WTC11 (cell line): ENCODE measurements around the gene RPS16. TPM values are rescaled to one million over a fixed set of nuclear protein-coding genes. Genes with fewer than 3 reads are reported as not detected.
A peak's percentile ranks its signal among the peaks of the same experiment; 100 is the strongest.

Experiments used
- ATAC-seq: fragments of 200-7000 bp; cut with Tn5 transposase; 2 replicates; pipeline ENCODE4 v1.10.0; 2021; ENCODE audit warnings: mild to moderate bottlenecking, moderate library complexity
- CTCF ChIA-PET: fragments of 300-600 bp; sonication (Branson Sonifier 250); formaldehyde crosslinking; loops from one replicate; lab custom pipeline; 2021; ENCODE audit warnings: antibody characterized with exemption; lab: Charles Lee
- POLR2A ChIA-PET: fragments of 350-600 bp; sonication (Branson Sonifier 250); formaldehyde crosslinking; loops from one replicate; lab custom pipeline; 2021; ENCODE audit warnings: antibody characterized with exemption; lab: Charles Lee
- DNase-seq: peaks from one replicate; pipeline ENCODE4 v3.0.0; 2021; ENCODE audit warnings: low spot score
- H3K27ac Mint-ChIP-seq: 2 replicates; pipeline ENCODE4 v1.8.0; 2021; ENCODE audit warnings: mixed read lengths
- H3K27me3 Mint-ChIP-seq: 2 replicates; pipeline ENCODE4 v1.8.0; 2021; ENCODE audit warnings: low read depth, mild to moderate bottlenecking, moderate library complexity, mixed read lengths
- H3K36me3 Mint-ChIP-seq: 2 replicates; pipeline ENCODE4 v1.8.0; 2021; ENCODE audit warnings: mixed read lengths
- H3K4me1 Mint-ChIP-seq: 2 replicates; pipeline ENCODE4 v1.8.0; 2022; ENCODE audit warnings: mixed read lengths
- H3K4me3 Mint-ChIP-seq: 2 replicates; pipeline ENCODE4 v1.8.0; 2021; ENCODE audit warnings: mild to moderate bottlenecking, moderate library complexity, mixed read lengths
- H3K9me3 Mint-ChIP-seq: 2 replicates; pipeline ENCODE4 v1.8.0; 2021; ENCODE audit warnings: mixed read lengths
- AFF4 ChIP-seq: sonication (generic); formaldehyde crosslinking; IDR thresholded peaks from 2 replicates; pipeline ENCODE4 v1.8.1; 2023; ENCODE audit warnings: mild to moderate bottlenecking, missing genetic modification reagents, borderline replicate concordance
- ATF3 ChIP-seq: sonication (generic); formaldehyde crosslinking; conservative IDR thresholded peaks from 2 replicates; pipeline ENCODE4 v1.8.1; 2022; ENCODE audit warnings: mild to moderate bottlenecking, missing genetic modification reagents
- ERG ChIP-seq: fragments of 250-450 bp; sonication (Bioruptor Pico); IDR thresholded peaks from 2 replicates; pipeline ENCODE4 v1.8.0; 2021; ENCODE audit warnings: mild to moderate bottlenecking
- GABPB1 ChIP-seq: sonication (generic); formaldehyde crosslinking; IDR thresholded peaks from 2 replicates; pipeline ENCODE4 v1.8.1; 2023; ENCODE audit warnings: mild to moderate bottlenecking, missing genetic modification reagents
- KAT7 ChIP-seq: sonication (generic); formaldehyde crosslinking; IDR thresholded peaks from 2 replicates; pipeline ENCODE4 v1.8.1; 2023; ENCODE audit warnings: missing genetic modification reagents, mild to moderate bottlenecking, borderline replicate concordance
- MXD4 ChIP-seq: fragments of 250-450 bp; sonication (Bioruptor Pico); IDR thresholded peaks from 2 replicates; pipeline ENCODE4 v1.8.0; 2021; ENCODE audit warnings: mild to moderate bottlenecking, moderate library complexity, borderline replicate concordance
- STAT6 ChIP-seq: sonication (generic); formaldehyde crosslinking; conservative IDR thresholded peaks from 2 replicates; pipeline ENCODE4 v1.8.1; 2023; ENCODE audit warnings: mild to moderate bottlenecking, low read depth, missing genetic modification reagents, moderate library complexity
- ZNF396 ChIP-seq: fragments of 250-450 bp; sonication (Bioruptor Pico); IDR thresholded peaks from 2 replicates; pipeline ENCODE4 v1.8.0; 2021; ENCODE audit warnings: mild to moderate bottlenecking, moderate library complexity, borderline replicate concordance
- total RNA-seq: library from RNA; stranded (reverse); gene quantifications from 3 replicates; pipeline ENCODE4 v1.2.3, GENCODE V29; 2021

The RPS16 gene
- total RNA-seq, 1 experiment from 2014 or later, result 2,962 TPM

GRCh38 chr19:39438270-39438934, 2.7 kb upstream of the RPS16 start:
- TF ChIP-seq STAT6 (CRISPR knock-in tag), result no peak
- TF ChIP-seq AFF4 (CRISPR knock-in tag), result no peak
- peak; percentile 70; the same call in 1 of the 2 replicates for TF ChIP-seq GABPB1 (CRISPR knock-in tag)
- TF ChIP-seq MXD4 (CRISPR knock-in tag), result no peak
- Mint-ChIP-seq H3K4me3 (no peak overlapping the region), H3K27ac (no peak overlapping the region), H3K27me3 (0 out of 2 replicates have a peak, but pooled peaks cover 2% of the 10 kb centered on the region), H3K4me1 (peaks cover 39% of the 10 kb centered on the region), H3K9me3 (no peaks in the 10 kb centered on the region), H3K36me3 (peaks cover 22% of the 10 kb centered on the region)
- ChIA-PET POLR2A (interaction anchor here (2.9 kb wide), 1 partner anchor 10 kb away, joined by 11 read pairs; no protein-coding TSS in a partner anchor), CTCF (interaction anchor here (0.6 to 1.6 kb wide), 4 partner anchors 24 to 114 kb away, joined by 3 to 6 read pairs (median 4); partner anchors contain the start of gene EID2B)
- ATAC-seq, result no peak
- DNase-seq, result no peak

GRCh38 chr19:39436350-39436716, 584 bp upstream of the RPS16 start:
- no peak for ATAC-seq
- CTCF ChIA-PET, result interaction anchor here (0.6 to 2.5 kb wide), 14 partner anchors 9 to 984 kb away, joined by 3 to 16 read pairs (median 5); partner anchors contain the start of genes EID2B, PLEKHG2, SAMD4B and SUPT5H
- no peaks in the 10 kb centered on the region for H3K27me3 Mint-ChIP-seq
- TF ChIP-seq ATF3 (CRISPR knock-in tag) (no peak), KAT7 (CRISPR knock-in tag) (0 out of 2 replicates have a peak, but pooled peaks have one; percentile 7)
- TF ChIP-seq, all 79 proteins: peak for 1
- Mint-ChIP-seq H3K36me3 (peaks cover 34% of the 10 kb centered on the region), H3K4me3 (peak overlapping the region; percentile 99), H3K27ac (peak overlapping the region; percentile 98), H3K4me1 (peaks cover 41% of the 10 kb centered on the region), H3K9me3 (no peaks in the 10 kb centered on the region)
- POLR2A ChIA-PET, result interaction anchor here (0.6 to 1.8 kb wide), 31 partner anchors 9 to 1059 kb away, joined by 3 to 47 read pairs (median 5); partner anchors contain the start of genes DLL3, MED29, PAF1 and PLEKHG2
- no peak for DNase-seq

GRCh38 chr19:39434123-39435076, 1.3 kb downstream of the RPS16 start:
- no peak for ATAC-seq
- peaks cover 47% of the 10 kb centered on the region for H3K4me1 Mint-ChIP-seq
- H3K27ac Mint-ChIP-seq, result peak overlapping the region; percentile 91
- ChIA-PET CTCF (interaction anchor here (0.7 to 2.5 kb wide), 5 partner anchors 20 to 63 kb away, joined by 3 to 16 read pairs (median 6); no protein-coding TSS in a partner anchor), POLR2A (interaction anchor here (0.6 to 1.8 kb wide), 5 partner anchors 10 to 28 kb away, joined by 3 to 17 read pairs (median 5); partner anchors contain the start of gene ZFP36)
- H3K4me3 Mint-ChIP-seq, result peak overlapping the region; percentile 99
- DNase-seq, result no peak
- TF ChIP-seq ZNF396, result no peak
- peak; percentile 9; the same call in 1 of the 2 replicates for TF ChIP-seq ERG (CRISPR knock-in tag)
- H3K36me3 Mint-ChIP-seq, result peaks cover 34% of the 10 kb centered on the region
- no peaks in the 10 kb centered on the region for H3K27me3 Mint-ChIP-seq
- H3K9me3 Mint-ChIP-seq, result no peaks in the 10 kb centered on the region
